Neutrophil (primary cell): Measurements from ENCODE around the gene NAPSA.

Experiments used
- H3K27ac ChIP-seq: fragments of 200-600 bp; sonication (generic); 2 replicates; pipeline ENCODE4 v1.5.1; 2016; ENCODE audit warnings: mild to moderate bottlenecking, moderate library complexity
- H3K27me3 ChIP-seq: fragments of 200-600 bp; sonication (generic); 2 replicates; pipeline ENCODE4 v1.6.0; 2016; ENCODE audit warnings: mild to moderate bottlenecking
- H3K36me3 ChIP-seq: fragments of 200-600 bp; sonication (generic); 2 replicates; pipeline ENCODE4 v1.5.1; 2017
- H3K4me1 ChIP-seq, 2 experiments: fragments of 200-600 bp in 1 of 2; sonication (generic) in 1 of 2; 1 replicate in 1 of 2; 2 replicates in 1 of 2; pipeline versions ENCODE4 v1.5.1 to v1.6.1; 2013 to 2016; ENCODE audit warnings: low read depth in 1 of 2, low read length in 1 of 2, mild to moderate bottlenecking in 1 of 2, moderate library complexity in 1 of 2; ENCODE audit not compliant: control insufficient read depth in 1 of 2, insufficient read depth in 1 of 2
- H3K4me3 ChIP-seq, 2 experiments: fragments of 200-600 bp in 1 of 2; sonication (generic) in 1 of 2; 1 replicate in 1 of 2; 2 replicates in 1 of 2; pipeline ENCODE4 v1.5.1; 2013 to 2016; ENCODE audit warnings: low read depth in 1 of 2, low read length in 1 of 2, mild to moderate bottlenecking in 1 of 2, moderate library complexity in 1 of 2
- H3K9me3 ChIP-seq: fragments of 200-600 bp; sonication (generic); 2 replicates; pipeline ENCODE4 v1.5.1; 2016
- CTCF ChIP-seq: fragments of 200-600 bp; sonication (generic); IDR thresholded peaks from 2 replicates; pipeline ENCODE4 v1.5.1; 2016; ENCODE audit warnings: antibody characterized with exemption

NAPSA gene

GRCh38 chr19:50371914-50372475 is 6.6 kb upstream of the NAPSA start:
- H3K4me3 ChIP-seq: no peak overlapping the region
- no peaks in the 10 kb centered on the region for H3K9me3 ChIP-seq
- H3K4me1 ChIP-seq: peaks cover 10 to 16% of the 10 kb centered on the region in 2 experiments
- TF ChIP-seq CTCF: no peak
- no peaks in the 10 kb centered on the region for H3K27me3 ChIP-seq
- no peak overlapping the region for H3K27ac ChIP-seq
- H3K36me3 ChIP-seq: peaks cover 6% of the 10 kb centered on the region

GRCh38 chr19:50368649-50369570 is 3.5 kb upstream of the NAPSA start:
- Histone ChIP-seq H3K4me1 (peaks cover 6 to 10% of the 10 kb centered on the region in 2 experiments), H3K9me3 (no peaks in the 10 kb centered on the region), H3K27me3 (no peaks in the 10 kb centered on the region), H3K36me3 (no peaks in the 10 kb centered on the region), H3K4me3 (peak overlapping the region; percentile 66 to 87), H3K27ac (peak overlapping the region; percentile 63)
- TF ChIP-seq CTCF: peak; percentile 96

GRCh38 chr19:50362656-50363424 is 2.6 kb downstream of the NAPSA start:
- H3K4me3 ChIP-seq: no peak overlapping the region

GRCh38 chr19:50362030-50362412 is 3.4 kb downstream of the NAPSA start:
- Histone ChIP-seq H3K27me3 (peaks cover 27% of the 10 kb centered on the region), H3K9me3 (no peaks in the 10 kb centered on the region), H3K27ac (no peak overlapping the region), H3K4me3 (no peak overlapping the region), H3K4me1 (peaks cover 3 to 9% of the 10 kb centered on the region in 2 experiments), H3K36me3 (no peaks in the 10 kb centered on the region)
- no peak for TF ChIP-seq CTCF

More at GRCh38 chr19:50362656-50363424, 2.6 kb downstream of the NAPSA start:
- TF ChIP-seq CTCF: no peak
- no peaks in the 10 kb centered on the region for H3K9me3 ChIP-seq
- peaks cover 20% of the 10 kb centered on the region for H3K27me3 ChIP-seq
- peaks cover 2 to 7% of the 10 kb centered on the region in 2 experiments for H3K4me1 ChIP-seq
- H3K27ac ChIP-seq: no peak overlapping the region
- no peaks in the 10 kb centered on the region for H3K36me3 ChIP-seq

- Histone ChIP-seq H3K36me3 (no peaks in the 10 kb centered on the region), H3K9me3 (no peaks in the 10 kb centered on the region), H3K4me1 (peaks cover 3 to 9% of the 10 kb centered on the region in 2 experiments), H3K27me3 (peaks cover 27% of the 10 kb centered on the region), H3K4me3 (no peak overlapping the region), H3K27ac (no peak overlapping the region)
- no peak for TF ChIP-seq CTCF
Measured at GRCh38 chr19:50361290-50362029, 4.0 kb downstream of the NAPSA start.
